Stimulated activated naive CD8-positive, alpha-beta T cell treated with anti-CD3 and anti-CD28 coated beads, Interleukin-15, amount 100 ng/mL, for 72 hours (primary cell): Measurements from ENCODE around the gene GSC.
"Not testable (repeated sequence)": the region's sequence is repeated elsewhere in the genome, so short reads cannot be mapped to it uniquely, and the experiment has no call there.

Experiments used
- ATAC-seq: fragments of 150-1000 bp; cut with Tn5 transposase; 2 replicates; pipeline ENCODE4 v1.10.0; 2021; ENCODE audit warnings: mild to moderate bottlenecking, moderate library complexity
- DNase-seq, 2 donors: peaks; one replicate each; pipeline ENCODE4 v3.0.0; 2021 to 2022
- H3K27ac Mint-ChIP-seq, 2 donors: one replicate each; pipeline ENCODE4 v1.8.0; 2022; ENCODE audit warnings: mild to moderate bottlenecking in 2 of 2, mixed read lengths in 2 of 2, moderate library complexity in 2 of 2
- H3K27me3 Mint-ChIP-seq: one replicate; pipeline ENCODE4 v1.8.0; 2022; ENCODE audit warnings: mixed read lengths
- H3K4me1 Mint-ChIP-seq: one replicate; pipeline ENCODE4 v1.8.0; 2022; ENCODE audit warnings: mild to moderate bottlenecking, mixed read lengths
- H3K4me3 Mint-ChIP-seq, 2 donors: one replicate each; pipeline ENCODE4 v1.8.0; 2022; ENCODE audit warnings: mild to moderate bottlenecking in 2 of 2, mixed read lengths in 2 of 2, moderate library complexity in 1 of 2
- H3K9me3 Mint-ChIP-seq, 2 donors: one replicate each; pipeline ENCODE4 v1.8.0; 2022; ENCODE audit warnings: mixed read lengths in 2 of 2

Gene GSC

DNA sequence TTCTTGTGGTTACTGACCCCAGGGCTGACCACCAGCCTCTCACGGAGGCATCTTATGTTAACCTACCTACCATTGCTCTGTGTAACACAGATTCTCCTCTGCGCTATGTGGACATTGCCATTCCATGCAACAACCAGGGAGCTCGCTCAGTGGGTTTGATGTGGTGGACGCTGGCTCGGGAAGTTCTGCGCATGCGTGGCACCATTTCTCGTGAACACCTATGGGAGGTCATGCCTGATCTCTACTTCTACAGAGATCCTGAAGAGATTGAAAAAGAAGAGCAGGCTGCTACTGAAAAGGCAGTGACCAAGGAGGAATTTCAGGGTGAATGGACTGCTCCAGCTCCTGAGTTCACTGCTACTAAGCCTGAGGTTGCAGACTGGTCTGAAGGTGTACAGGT, 43.3 kb downstream of the GSC start:
- Mint-ChIP-seq H3K27me3 (peaks cover 20% of the 10 kb centered on the region), H3K27ac (peak overlapping the region in 1 of 2 donors; percentile 68)
- not testable (repeated sequence) for H3K9me3 Mint-ChIP-seq, DNase-seq, H3K4me1 Mint-ChIP-seq, H3K4me3 Mint-ChIP-seq, ATAC-seq

- Mint-ChIP-seq H3K27me3 (peaks cover 20% of the 10 kb centered on the region), H3K27ac (no peak overlapping the region), H3K4me3 (no peak overlapping the region), H3K9me3 (no peaks in the 10 kb centered on the region), H3K4me1 (no peaks in the 10 kb centered on the region)
- ATAC-seq: no peak
- no peak for DNase-seq
Measured at GRCh38 chr14:94724993-94725392, 44.9 kb downstream of the GSC start.

GRCh38 chr14:94722397-94722796, 47.5 kb downstream of the GSC start:
- H3K27ac Mint-ChIP-seq: no peak overlapping the region
- H3K4me1 Mint-ChIP-seq: no peaks in the 10 kb centered on the region
- no peak overlapping the region for H3K4me3 Mint-ChIP-seq
- H3K27me3 Mint-ChIP-seq: peaks cover 20% of the 10 kb centered on the region
- H3K9me3 Mint-ChIP-seq: no peaks in the 10 kb centered on the region
- no peak for DNase-seq
- no peak for ATAC-seq
